ENCODE data around the gene NPC1L1.

NPC1L1 gene

DNA sequence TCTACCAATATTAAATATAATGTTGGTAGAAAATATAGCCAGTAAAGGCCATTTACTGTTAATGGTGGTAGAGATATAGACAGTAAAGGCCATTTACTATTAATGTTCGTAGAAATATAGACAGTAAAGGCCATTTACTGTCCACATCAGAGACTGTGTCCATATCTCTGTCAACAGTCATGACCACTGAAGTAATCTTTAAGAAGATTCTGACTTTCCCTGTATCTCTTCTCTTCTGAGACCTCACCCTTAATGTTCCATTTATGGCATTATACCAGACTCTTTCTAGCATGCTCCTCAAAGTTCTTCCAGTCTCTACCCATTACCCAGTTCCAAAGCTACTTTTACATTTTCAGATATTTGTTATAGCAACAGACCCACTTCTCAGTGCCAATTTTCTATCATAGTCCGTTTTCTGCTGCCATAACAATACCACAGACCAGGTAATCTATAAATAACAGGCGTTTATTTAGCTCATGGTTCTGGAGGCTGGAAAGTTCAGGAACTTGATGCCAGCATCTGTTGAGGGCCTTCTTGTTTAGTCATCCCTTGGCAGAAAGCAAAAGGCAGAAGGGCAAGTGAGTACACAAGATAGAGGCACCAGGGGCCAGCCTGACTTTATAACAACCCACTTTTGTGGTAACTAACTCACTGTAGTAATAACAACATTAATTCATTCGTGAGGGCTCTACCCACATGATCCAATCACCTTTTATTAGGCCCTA is 42.7 kb downstream of the NPC1L1 start:
- DNase-seq (ENCODE audit: low read depth), result no peak
- TF ChIP-seq, protein P1, sequence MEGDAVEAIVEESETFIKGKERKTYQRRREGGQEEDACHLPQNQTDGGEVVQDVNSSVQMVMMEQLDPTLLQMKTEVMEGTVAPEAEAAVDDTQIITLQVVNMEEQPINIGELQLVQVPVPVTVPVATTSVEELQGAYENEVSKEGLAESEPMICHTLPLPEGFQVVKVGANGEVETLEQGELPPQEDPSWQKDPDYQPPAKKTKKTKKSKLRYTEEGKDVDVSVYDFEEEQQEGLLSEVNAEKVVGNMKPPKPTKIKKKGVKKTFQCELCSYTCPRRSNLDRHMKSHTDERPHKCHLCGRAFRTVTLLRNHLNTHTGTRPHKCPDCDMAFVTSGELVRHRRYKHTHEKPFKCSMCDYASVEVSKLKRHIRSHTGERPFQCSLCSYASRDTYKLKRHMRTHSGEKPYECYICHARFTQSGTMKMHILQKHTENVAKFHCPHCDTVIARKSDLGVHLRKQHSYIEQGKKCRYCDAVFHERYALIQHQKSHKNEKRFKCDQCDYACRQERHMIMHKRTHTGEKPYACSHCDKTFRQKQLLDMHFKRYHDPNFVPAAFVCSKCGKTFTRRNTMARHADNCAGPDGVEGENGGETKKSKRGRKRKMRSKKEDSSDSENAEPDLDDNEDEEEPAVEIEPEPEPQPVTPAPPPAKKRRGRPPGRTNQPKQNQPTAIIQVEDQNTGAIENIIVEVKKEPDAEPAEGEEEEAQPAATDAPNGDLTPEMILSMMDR (IDR thresholded peaks at IDR 0.05; ENCODE audit: control insufficient read depth, extremely low read depth, insufficient read depth), result no peak
- H3K4me3 ChIP-seq (ENCODE audit: low read depth, low read length), result no peak overlapping the region

DNA sequence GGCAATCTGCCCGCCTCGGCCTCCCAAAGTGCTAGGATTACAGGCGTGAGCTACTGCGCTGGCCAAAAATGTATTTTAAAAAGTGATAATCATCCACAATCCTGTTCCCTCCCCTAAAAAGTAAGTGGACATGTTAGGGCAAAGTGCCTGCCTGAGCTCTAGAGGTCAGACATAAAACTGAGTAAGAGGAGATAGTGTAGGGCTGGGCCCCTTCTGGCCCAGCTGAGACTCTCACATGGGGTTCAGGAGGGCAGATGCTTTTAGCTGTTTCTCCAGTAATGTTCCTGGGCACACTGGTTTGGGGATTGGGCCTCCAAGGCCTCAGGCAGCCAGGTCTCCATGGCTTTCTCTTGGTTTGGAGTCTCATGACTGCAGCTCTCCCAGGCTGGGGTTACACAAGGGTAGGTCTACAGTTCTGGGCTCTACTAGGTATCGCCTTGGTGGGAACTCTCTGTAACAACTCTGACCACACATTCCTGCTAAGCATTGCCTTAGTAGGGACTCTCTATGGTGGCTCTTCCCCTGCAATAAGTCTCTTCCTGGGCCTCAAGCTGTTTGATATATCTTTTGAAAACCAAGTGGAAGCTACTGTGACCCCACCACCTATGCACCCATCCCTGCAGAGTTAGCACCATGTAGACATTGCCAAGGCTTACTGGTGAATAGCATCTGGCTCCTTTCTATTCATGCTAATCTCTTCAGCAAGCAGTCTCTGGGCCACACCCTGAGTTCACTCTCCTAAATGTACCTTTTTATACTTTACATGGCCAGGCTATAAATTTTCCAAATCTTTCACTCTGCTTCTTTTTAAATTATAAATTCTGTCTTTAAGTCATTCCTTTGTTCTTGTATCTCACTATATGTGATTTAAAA is 43.7 kb downstream of the NPC1L1 start:
- TF ChIP-seq, protein P1 (IDR thresholded peaks at IDR 0.05; ENCODE audit: control insufficient read depth, extremely low read depth, insufficient read depth), result no peak
- no peak overlapping the region for H3K4me3 ChIP-seq (ENCODE audit: low read depth, low read length)
- DNase-seq (ENCODE audit: low read depth), result no peak

DNA sequence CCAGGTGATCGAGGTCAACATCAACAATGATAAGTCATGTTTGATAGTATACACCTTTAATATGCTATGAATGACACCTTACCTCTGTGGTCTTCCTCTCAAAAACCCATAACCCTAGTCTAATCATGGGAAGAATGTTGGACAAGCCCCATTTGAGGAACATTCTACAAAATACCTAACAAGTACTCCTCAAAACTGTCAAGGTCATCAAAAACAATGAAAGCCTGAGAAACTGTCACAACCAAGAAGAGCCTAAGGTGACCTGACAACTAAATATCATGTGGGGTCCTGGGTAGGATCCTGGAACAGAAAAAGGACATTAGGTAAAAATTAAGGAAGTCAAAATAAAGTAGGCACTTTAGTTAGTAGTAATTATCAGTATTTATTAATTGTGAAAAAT is 44.7 kb downstream of the NPC1L1 start:
- TF ChIP-seq, protein P1 (IDR thresholded peaks at IDR 0.05; ENCODE audit: control insufficient read depth, extremely low read depth, insufficient read depth), result no peak
- no peak overlapping the region for H3K4me3 ChIP-seq (ENCODE audit: low read depth, low read length)
- DNase-seq (ENCODE audit: low read depth), result no peak

DNA sequence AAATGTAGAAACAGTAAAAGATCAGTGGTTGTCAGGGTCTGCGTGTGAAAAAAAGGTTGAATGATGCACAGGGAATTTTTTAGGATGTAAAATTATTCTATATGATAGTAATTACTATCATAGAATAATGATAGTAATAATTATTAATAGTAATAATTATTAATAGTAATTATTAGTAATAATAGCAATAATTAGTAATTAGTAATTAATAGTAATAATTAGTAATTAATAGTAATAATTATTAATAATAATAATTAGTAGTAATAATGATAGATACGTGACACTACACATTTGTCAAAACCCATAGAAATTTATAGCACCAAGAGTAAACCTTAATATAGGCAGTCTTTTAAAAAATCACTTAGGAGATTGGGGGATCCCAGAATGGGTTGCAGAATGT is 46.2 kb downstream of the NPC1L1 start:
- TF ChIP-seq, protein P1 (IDR thresholded peaks at IDR 0.05; ENCODE audit: control insufficient read depth, extremely low read depth, insufficient read depth), result no peak
- H3K4me3 ChIP-seq (ENCODE audit: low read depth, low read length), result no peak overlapping the region
- no peak for DNase-seq (ENCODE audit: low read depth)

DNA sequence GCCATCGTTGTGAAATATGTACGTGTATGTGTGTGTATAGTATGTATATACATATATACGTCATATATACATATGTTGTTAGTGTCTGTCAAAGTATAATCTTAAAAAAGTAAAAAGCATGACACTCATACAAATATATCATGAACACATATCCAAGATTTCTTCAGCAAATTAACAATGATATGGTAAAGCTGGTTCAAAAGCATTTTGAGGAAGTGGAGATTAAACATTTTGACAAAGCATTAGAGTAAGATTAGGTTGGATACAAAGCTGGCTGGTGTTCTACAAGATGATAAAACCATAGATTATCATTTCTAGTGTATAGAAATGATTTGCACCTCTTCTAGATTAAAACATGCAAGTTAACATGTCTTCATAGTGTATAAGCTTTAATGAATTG is 49.9 kb downstream of the NPC1L1 start:
- DNase-seq (ENCODE audit: low read depth), result no peak
- TF ChIP-seq, protein P1 (IDR thresholded peaks at IDR 0.05; ENCODE audit: control insufficient read depth, extremely low read depth, insufficient read depth), result no peak

DNA sequence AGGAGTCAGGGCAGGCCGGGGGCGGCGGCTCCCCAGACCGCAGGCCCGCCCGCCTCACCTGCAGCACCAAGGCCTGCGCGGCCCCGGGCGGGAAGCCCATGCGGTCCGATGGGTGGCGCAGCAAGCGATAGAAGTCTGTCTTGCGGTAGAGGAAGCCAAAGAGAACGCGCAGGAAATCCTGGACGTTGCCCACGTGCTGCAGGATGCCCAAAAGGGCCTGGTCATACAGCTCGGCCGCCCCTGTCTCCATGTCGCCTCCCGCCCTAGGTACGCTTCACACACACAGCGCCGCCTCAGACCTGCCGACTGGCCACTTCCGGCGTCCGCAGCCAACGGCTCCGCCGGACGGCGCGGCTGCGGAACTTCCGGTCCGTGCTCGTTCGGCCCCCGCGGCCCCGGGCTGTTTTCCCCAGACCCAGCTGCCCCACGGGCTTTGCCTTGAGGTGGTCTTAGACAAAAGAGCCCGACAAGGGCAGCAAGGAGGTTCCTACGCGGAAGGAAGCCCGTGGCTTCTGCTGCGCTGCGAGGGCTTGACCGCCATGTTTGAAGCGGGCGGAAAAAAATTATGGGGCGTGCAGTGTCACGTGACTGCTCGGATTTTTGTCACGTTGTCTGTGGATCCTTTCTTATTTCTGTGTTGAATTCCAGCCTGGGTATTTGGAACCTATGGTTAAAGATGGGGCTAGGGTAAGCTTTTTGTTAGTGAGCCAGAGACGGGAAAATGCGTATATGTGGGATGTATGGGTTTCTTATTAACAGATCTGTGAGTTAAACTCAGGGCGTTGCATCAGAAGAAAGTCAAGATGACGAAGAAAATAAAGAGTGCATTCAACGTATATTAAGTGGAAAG is 50.6 kb downstream of the NPC1L1 start, which contains the start of gene NUDCD3:
Gene NUDCD3, minus strand, starts transcription at position 308 of the 850 bp plus-strand sequence. Its CDS starts 58 bp downstream, at position 250.
- TF ChIP-seq, protein P1 (IDR thresholded peaks at IDR 0.05; ENCODE audit: control insufficient read depth, extremely low read depth, insufficient read depth), result peak; percentile 27; the same call in 1 of the 2 replicates
- peak; percentile 67 for DNase-seq (ENCODE audit: low read depth)
- peak within 1 kb of the TSS; percentile 92 for H3K4me3 ChIP-seq (ENCODE audit: low read depth, low read length)

More for the DNA sequence above, 49.9 kb downstream of the NPC1L1 start:
- H3K4me3 ChIP-seq (ENCODE audit: low read depth, low read length), result peak overlapping the region; percentile 92

All from LNCaP clone FGC (cell line).